ENCODE results near the gene DENND1A. TPM values are rescaled to one million over a fixed set of nuclear protein-coding genes. Genes with fewer than 3 reads are reported as not detected.

Gene DENND1A
- total RNA-seq, 4 donors from 2014 or later: 17.6 to 33.8 (median 22.9) TPM

GRCh38 chr9:123852403-123852802 is 77.5 kb downstream of the DENND1A start:
- TF ChIP-seq CTCF (IDR thresholded peaks at IDR 0.05; ENCODE audit: low read depth): no peak

- no peak for TF ChIP-seq CTCF (IDR thresholded peaks at IDR 0.05; ENCODE audit: low read depth)
These were observed 78.1 kb downstream of the DENND1A start for GRCh38 chr9:123851851-123852250.

- no peak for TF ChIP-seq CTCF (IDR thresholded peaks at IDR 0.05; ENCODE audit: low read depth)
These were observed 81.4 kb downstream of the DENND1A start for GRCh38 chr9:123848447-123849085.

- no peak for TF ChIP-seq CTCF (IDR thresholded peaks at IDR 0.05; ENCODE audit: low read depth)
These were observed 83.0 kb downstream of the DENND1A start for GRCh38 chr9:123846966-123847365.

GRCh38 chr9:123843703-123844102 is 86.2 kb downstream of the DENND1A start:
- TF ChIP-seq CTCF (IDR thresholded peaks at IDR 0.05; ENCODE audit: low read depth): no peak

GRCh38 chr9:123835821-123836220 is 94.1 kb downstream of the DENND1A start:
- no peak for TF ChIP-seq CTCF (IDR thresholded peaks at IDR 0.05; ENCODE audit: low read depth)

GRCh38 chr9:123834889-123835562 is 94.9 kb downstream of the DENND1A start:
- TF ChIP-seq CTCF (IDR thresholded peaks at IDR 0.05; ENCODE audit: low read depth): no peak

Data from subcutaneous adipose tissue (tissue), 4 donors.